ENCODE measurements around the gene ADGRL1. TPM values are rescaled to one million over a fixed set of nuclear protein-coding genes. Genes with fewer than 3 reads are reported as not detected.

Gene ADGRL1
- total and polyA plus RNA-seq, 2 donors (not counting 3 experiments of a cell fraction or from before 2014, with no cell fraction given): 7.3 to 8.3 TPM

- Histone ChIP-seq H3K4me1 (ENCODE audit: control insufficient read depth, extremely low read depth, insufficient read depth, low read length) (peaks cover 17% of the 10 kb centered on the region), H3K27me3 (ENCODE audit: control insufficient read depth in 2 of 2, insufficient read depth in 2 of 2, low read length in 2 of 2) (no peaks in the 10 kb centered on the region), H3K36me3 (ENCODE audit: control insufficient read depth in 2 of 2, extremely low read depth in 1 of 2, insufficient read depth in 2 of 2, low read length in 2 of 2) (peaks cover 0 to 1% of the 10 kb centered on the region in 2 experiments), H3K9me3 (replicated peaks; ENCODE audit: control insufficient read depth, insufficient read depth, low read length) (no peaks in the 10 kb centered on the region), H4K20me1 (replicated peaks; ENCODE audit: control insufficient read depth, extremely low read depth, insufficient read depth, low read length) (no peaks in the 10 kb centered on the region), H3K79me2 (ENCODE audit: control insufficient read depth, insufficient read depth, low read length) (peaks cover 22% of the 10 kb centered on the region), H3K9me1 (replicated peaks; ENCODE audit: control insufficient read depth, extremely low read depth, insufficient read depth, low read length) (no peaks in the 10 kb centered on the region), H3K9ac (replicated peaks; ENCODE audit: extremely low read depth, insufficient read depth, low read length) (no peak overlapping the region), H3K4me3 (replicated peaks in 1 of 3; ENCODE audit: insufficient read depth in 1 of 3, low read depth in 1 of 3, low read length in 3 of 3) (no peak overlapping the region), H3K4me2 (ENCODE audit: insufficient read depth, low read length) (no peak overlapping the region), H2AFZ (ENCODE audit: low read depth, low read length) (no peak overlapping the region), H3K27ac (ENCODE audit: insufficient read depth, low read depth, low read length) (no peak overlapping the region)
- POLR2A ChIA-PET: no interaction called here
- no peak for FAIRE-seq
- CTCF ChIA-PET: interaction anchor here (0.7 kb wide), 1 partner anchor 92 kb away, joined by 3 read pairs; no protein-coding TSS in a partner anchor
- intact Hi-C loops (cut with micrococcal nuclease): no loop called here
- TF ChIP-seq MYC (IDR thresholded peaks at IDR 0.05; ENCODE audit: low read depth, low read length) (no peak), GATA2 (IDR thresholded peaks at IDR 0.05; ENCODE audit: insufficient read depth, insufficient read length, low read depth, low read length) (no peak), CTCF (IDR thresholded peaks at IDR 0.05; ENCODE audit: extremely low read depth in 1 of 2, insufficient read depth in 1 of 2, low read depth in 1 of 2, low read length in 2 of 2) (no peak), JUN (IDR thresholded peaks at IDR 0.05; ENCODE audit: borderline replicate concordance, insufficient read depth, insufficient read length, low read depth) (no peak), EZH2 (IDR thresholded peaks at IDR 0.05; ENCODE audit: borderline replicate concordance, low read depth, low read length, severe bottlenecking) (no peak), POLR2A (IDR thresholded peaks at IDR 0.05; ENCODE audit: low read depth, low read length) (no peak), POLR2AphosphoS5 (IDR thresholded peaks at IDR 0.05; ENCODE audit: insufficient read depth, low read depth, low read length) (no peak)
- no TSS peak for BruUV-seq (replicated peaks)
- no peak for DNase-seq (ENCODE audit: low read depth, low spot score)
- dilution Hi-C loops (cut with MboI; ENCODE audit: extremely low pct_ligation_motif_present, low sequenced_read_pairs): no loop called here
Measured at GRCh38 chr19:14111486-14111885, 94.5 kb downstream of the ADGRL1 start.
